ENCODE data around the gene TGM5. TPM values are rescaled to one million over a fixed set of nuclear protein-coding genes. Genes with fewer than 3 reads are reported as not detected.

The TGM5 gene
- polyA plus RNA-seq, 1 donor, result 0.08 TPM

GRCh38 chr15:43190178-43190577 is 76.5 kb downstream of the TGM5 start:
- no peak for DNase-seq

- no peak for DNase-seq
Measured at GRCh38 chr15:43189296-43189695, 77.4 kb downstream of the TGM5 start.

GRCh38 chr15:43187544-43188155 is 79.1 kb downstream of the TGM5 start:
- DNase-seq, result no peak

- DNase-seq, result no peak
Measured at GRCh38 chr15:43186003-43186353, 80.8 kb downstream of the TGM5 start.

GRCh38 chr15:43185157-43186002 is 81.3 kb downstream of the TGM5 start, which contains the start of gene CCNDBP1:
Gene CCNDBP1, plus strand, starts transcription at chr15:43185403. Its CDS starts 96 bp downstream, at chr15:43185499.
- DNase-seq, result peak; percentile 65

- DNase-seq, result no peak
Measured at GRCh38 chr15:43184407-43185124, 82.2 kb downstream of the TGM5 start.

- DNase-seq, result no peak
Measured at GRCh38 chr15:43183270-43183669, 83.5 kb downstream of the TGM5 start.

Other genes with a start within 250 kb of the TGM5 start
- gene UBR1, start 160.9 kb downstream of the TGM5 start, polyA plus RNA-seq (ENCODE audit: insufficient read length), result 27.0 TPM
- gene TMEM62, start 133.3 kb downstream of the TGM5 start, polyA plus RNA-seq (ENCODE audit: insufficient read length), result 9.4 TPM
- 39.9 TPM for gene CCNDBP1, start 81.5 kb downstream of the TGM5 start, polyA plus RNA-seq (ENCODE audit: insufficient read length)
- 2.5 TPM for gene EPB42, start 45.9 kb downstream of the TGM5 start, polyA plus RNA-seq (ENCODE audit: insufficient read length)
- not detected for gene TGM7, start 35.3 kb upstream of the TGM5 start, polyA plus RNA-seq (ENCODE audit: insufficient read length)
- 6.1 TPM for gene LCMT2, start 63.6 kb upstream of the TGM5 start, polyA plus RNA-seq (ENCODE audit: insufficient read length)
- gene ZSCAN29, start 104.1 kb upstream of the TGM5 start, polyA plus RNA-seq (ENCODE audit: insufficient read length), result 16.5 TPM
- gene TUBGCP4, start 104.2 kb upstream of the TGM5 start, polyA plus RNA-seq (ENCODE audit: insufficient read length), result 13.7 TPM
- gene TP53BP1, start 226.2 kb upstream of the TGM5 start, polyA plus RNA-seq (ENCODE audit: insufficient read length), result 45.8 TPM